Right renal cortex interstitium (tissue), 3 donors: ENCODE results near the gene C1orf87. TPM values are rescaled to one million over a fixed set of nuclear protein-coding genes. Genes with fewer than 3 reads are reported as not detected.

ENCODE experiments used
- DNase-seq, 3 donors: peaks; one replicate each; pipeline ENCODE4 v3.0.0-alpha.2; 2013; ENCODE audit warnings: low read depth in 3 of 3, low spot score in 2 of 3
- polyA plus RNA-seq, 3 donors: library from polyadenylated mRNA; unstranded; fragments of 120-200 nt; gene quantifications; one replicate each; pipeline ENCODE4 v1.2.1, GENCODE V29; 2013; ENCODE audit not compliant: insufficient read length in 3 of 3

The C1orf87 gene
- polyA plus RNA-seq, 3 donors = 0.25 to 0.47 (median 0.27) TPM

- no peak for DNase-seq
Observed at GRCh38 chr1:59952065-59952464, 121.5 kb downstream of the C1orf87 start.

DNA sequence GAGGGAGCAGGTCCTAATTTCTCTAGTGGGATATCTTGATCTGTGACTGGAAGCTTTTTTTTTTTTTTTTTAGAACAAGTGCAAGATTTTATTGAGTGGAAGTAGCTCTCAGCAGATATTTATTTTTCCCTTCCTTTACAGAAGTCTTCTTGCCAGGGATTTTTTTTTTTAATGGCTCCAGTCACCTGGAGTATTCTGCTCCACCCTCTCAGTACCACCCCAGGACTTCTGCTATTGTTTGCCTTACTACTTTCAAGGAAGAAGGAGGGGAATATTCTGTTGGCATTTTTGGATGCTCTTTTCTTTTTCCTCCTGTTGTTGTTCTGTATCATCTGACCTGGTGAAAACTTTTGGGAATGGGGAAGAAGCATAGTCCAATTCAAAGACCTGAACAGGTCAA lies 123.9 kb downstream of the C1orf87 start:
- DNase-seq = no peak

GRCh38 chr1:59948990-59949389 lies 124.6 kb downstream of the C1orf87 start:
- DNase-seq = no peak

GRCh38 chr1:59947047-59947938 lies 126.3 kb downstream of the C1orf87 start:
- peak in 2 of 3 donors; percentile 33 to 63 for DNase-seq

DNA sequence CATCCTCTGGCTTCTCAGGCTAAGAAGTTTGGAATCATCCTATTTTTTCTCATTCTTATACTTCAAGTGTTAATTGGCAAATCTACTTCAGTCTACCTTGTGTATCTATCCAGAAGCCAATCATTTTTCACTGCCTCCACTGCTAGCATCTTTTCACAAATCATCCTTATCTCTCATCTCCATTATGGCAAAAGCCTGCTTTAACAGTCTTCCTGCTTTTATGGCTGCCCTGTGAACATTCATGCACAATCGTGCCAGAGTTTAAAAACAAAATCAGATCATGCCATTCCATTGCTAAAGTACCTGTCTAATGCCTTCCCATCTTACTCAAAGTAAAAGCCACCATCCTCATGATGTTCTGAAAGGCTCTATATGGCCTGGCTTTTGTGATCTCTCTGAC lies 127.8 kb downstream of the C1orf87 start:
- no peak for DNase-seq

Other genes starting within 250 kb of the C1orf87 start
- 1 to 10 TPM in 1 of 3 donors, under 1 TPM in 2; 0.72 to 1.0 (median 1.00) TPM for gene CYP2J2, start 147.0 kb downstream of the C1orf87 start, polyA plus RNA-seq